Thyroid gland (tissue), 4 donors: Measurements from ENCODE around the gene USP3. TPM values are rescaled to one million over a fixed set of nuclear protein-coding genes. Genes with fewer than 3 reads are reported as not detected.

Experiments used
- DNase-seq, 2 donors: peaks; one replicate each; pipeline ENCODE4 v3.0.0-alpha.2; 2019
- H3K27ac ChIP-seq, 3 donors: fragments of 200-600 bp; sonication (generic); 1 replicate in 2 of 3; 2 replicates in 1 of 3; pipeline ENCODE4 v1.5.1; 2016 to 2019; ENCODE audit warnings: mild to moderate bottlenecking in 1 of 3, moderate library complexity in 1 of 3
- H3K27me3 ChIP-seq: fragments of 200-600 bp; sonication (generic); one replicate; pipeline ENCODE4 v1.5.1; 2019
- H3K36me3 ChIP-seq, 2 donors: fragments of 200-600 bp; sonication (generic); one replicate each; pipeline ENCODE4 v1.5.1; 2016 to 2019
- H3K4me1 ChIP-seq, 2 donors: fragments of 200-600 bp; sonication (generic); one replicate each; pipeline ENCODE4 v1.5.1; 2017 to 2019
- H3K4me3 ChIP-seq, 3 donors: fragments of 200-600 bp; sonication (generic); replicated peaks in 1 of 3; 1 replicate in 2 of 3; 2 replicates in 1 of 3; pipeline ENCODE4 v1.5.1; 2016; ENCODE audit warnings: mild to moderate bottlenecking in 1 of 3
- H3K9me3 ChIP-seq: fragments of 200-600 bp; sonication (generic); one replicate; pipeline ENCODE4 v1.5.1; 2017
- POLR2A ChIP-seq, 2 donors: fragments of 450-650 bp; IDR thresholded peaks; one replicate each; pipeline ENCODE4 v1.6.1; 2017; ENCODE audit warnings: antibody characterized with exemption in 2 of 2, mild to moderate bottlenecking in 2 of 2, moderate library complexity in 1 of 2
- WGBS, 2 donors: methylation state at CpG; one replicate each; pipeline ENCODE4 v1.1.5; 2017; 5-methylcytosine and 5-hydroxymethylcytosine counted together
- intact Hi-C: fragments of 100-400 bp; cut with DNase I; formaldehyde crosslinking; loops from one replicate; pipeline ENCODE4 v1.15.1; 2023
- total RNA-seq, 4 donors: library from RNA; depleted of rRNA; stranded (reverse); fragments of >200 nt; gene quantifications; one replicate each; pipeline ENCODE4 v1.2.3, GENCODE V29; 2016
- TF ChIP-seq, protein P1 (sequence below), 6 experiments: fragments of 200-600 bp in 3 of 6; fragments of 450-650 bp in 3 of 6; sonication (generic) in 3 of 6; IDR thresholded peaks; one replicate each; pipeline ENCODE4 v1.5.1; 2016 to 2019; ENCODE audit warnings: antibody characterized with exemption in 6 of 6, mild to moderate bottlenecking in 2 of 6, inconsistent platforms in 1 of 6, moderate library complexity in 1 of 6

The USP3 gene
- total RNA-seq, 4 donors from 2014 or later = 42.9 to 82.2 (median 53.7) TPM

DNA sequence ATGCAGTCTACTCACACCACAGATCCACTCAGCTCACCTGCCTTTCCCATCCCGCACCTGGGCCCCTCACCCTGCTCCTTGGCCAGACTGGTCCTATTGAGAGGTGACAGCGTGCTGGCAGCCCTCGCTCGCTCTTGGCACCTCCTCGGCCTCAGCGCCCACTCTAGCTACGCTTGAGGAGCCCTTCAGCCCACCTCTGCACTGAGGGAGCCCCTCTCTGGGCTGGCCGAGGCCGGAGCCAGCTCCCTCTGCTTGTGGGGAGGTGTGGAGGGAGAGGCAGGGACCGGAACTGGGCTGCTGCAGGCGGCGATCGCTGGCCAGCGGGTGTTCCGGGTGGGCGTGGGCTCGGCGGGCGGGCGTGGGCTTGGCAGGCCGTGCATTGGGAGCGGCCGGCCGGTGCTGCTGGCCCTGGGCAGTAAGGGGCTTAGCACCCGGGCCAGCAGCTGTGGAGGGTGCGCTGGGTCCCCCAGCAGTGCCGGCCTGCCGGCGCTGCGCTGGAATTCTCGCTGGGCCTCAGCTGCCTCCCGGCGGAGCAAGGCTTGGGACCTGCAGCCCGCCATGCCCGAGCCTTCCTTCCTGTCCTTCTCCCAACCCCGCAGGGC lies 45.5 kb upstream of the USP3 start:
- no peak for DNase-seq
- Histone ChIP-seq H3K9me3 (no peaks in the 10 kb centered on the region), H3K27me3 (no peaks in the 10 kb centered on the region), H3K36me3 (no peaks in the 10 kb centered on the region), H3K4me1 (peaks cover 0 to 5% of the 10 kb centered on the region in 2 donors), H3K4me3 (no peak overlapping the region), H3K27ac (no peak overlapping the region)
- intact Hi-C loops = no loop called here
- 90 to 91% methylated on average over 26 to 33 of the region's 36 CpGs for WGBS, 2 donors
- no peak for TF ChIP-seq POLR2A (IDR thresholded peaks at IDR 0.05)
- TF ChIP-seq, protein P1, sequence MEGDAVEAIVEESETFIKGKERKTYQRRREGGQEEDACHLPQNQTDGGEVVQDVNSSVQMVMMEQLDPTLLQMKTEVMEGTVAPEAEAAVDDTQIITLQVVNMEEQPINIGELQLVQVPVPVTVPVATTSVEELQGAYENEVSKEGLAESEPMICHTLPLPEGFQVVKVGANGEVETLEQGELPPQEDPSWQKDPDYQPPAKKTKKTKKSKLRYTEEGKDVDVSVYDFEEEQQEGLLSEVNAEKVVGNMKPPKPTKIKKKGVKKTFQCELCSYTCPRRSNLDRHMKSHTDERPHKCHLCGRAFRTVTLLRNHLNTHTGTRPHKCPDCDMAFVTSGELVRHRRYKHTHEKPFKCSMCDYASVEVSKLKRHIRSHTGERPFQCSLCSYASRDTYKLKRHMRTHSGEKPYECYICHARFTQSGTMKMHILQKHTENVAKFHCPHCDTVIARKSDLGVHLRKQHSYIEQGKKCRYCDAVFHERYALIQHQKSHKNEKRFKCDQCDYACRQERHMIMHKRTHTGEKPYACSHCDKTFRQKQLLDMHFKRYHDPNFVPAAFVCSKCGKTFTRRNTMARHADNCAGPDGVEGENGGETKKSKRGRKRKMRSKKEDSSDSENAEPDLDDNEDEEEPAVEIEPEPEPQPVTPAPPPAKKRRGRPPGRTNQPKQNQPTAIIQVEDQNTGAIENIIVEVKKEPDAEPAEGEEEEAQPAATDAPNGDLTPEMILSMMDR (IDR thresholded peaks at IDR 0.05) = no peak

- Histone ChIP-seq H3K4me3 (no peak overlapping the region), H3K4me1 (peaks cover 0 to 5% of the 10 kb centered on the region in 2 donors), H3K9me3 (no peaks in the 10 kb centered on the region), H3K36me3 (no peaks in the 10 kb centered on the region), H3K27me3 (no peaks in the 10 kb centered on the region), H3K27ac (no peak overlapping the region)
- no peak for DNase-seq
- WGBS, 2 donors = 89 to 94% methylated on average over 12 to 15 of the region's 15 CpGs
- intact Hi-C loops = loop anchor here (10.0 kb wide), 1 partner anchor 604 kb away; no protein-coding TSS in a partner anchor
- TF ChIP-seq, protein P1 (IDR thresholded peaks at IDR 0.05) = no peak
- TF ChIP-seq POLR2A (IDR thresholded peaks at IDR 0.05) = no peak
Observed at GRCh38 chr15:63460210-63461155, 43.9 kb upstream of the USP3 start.

DNA sequence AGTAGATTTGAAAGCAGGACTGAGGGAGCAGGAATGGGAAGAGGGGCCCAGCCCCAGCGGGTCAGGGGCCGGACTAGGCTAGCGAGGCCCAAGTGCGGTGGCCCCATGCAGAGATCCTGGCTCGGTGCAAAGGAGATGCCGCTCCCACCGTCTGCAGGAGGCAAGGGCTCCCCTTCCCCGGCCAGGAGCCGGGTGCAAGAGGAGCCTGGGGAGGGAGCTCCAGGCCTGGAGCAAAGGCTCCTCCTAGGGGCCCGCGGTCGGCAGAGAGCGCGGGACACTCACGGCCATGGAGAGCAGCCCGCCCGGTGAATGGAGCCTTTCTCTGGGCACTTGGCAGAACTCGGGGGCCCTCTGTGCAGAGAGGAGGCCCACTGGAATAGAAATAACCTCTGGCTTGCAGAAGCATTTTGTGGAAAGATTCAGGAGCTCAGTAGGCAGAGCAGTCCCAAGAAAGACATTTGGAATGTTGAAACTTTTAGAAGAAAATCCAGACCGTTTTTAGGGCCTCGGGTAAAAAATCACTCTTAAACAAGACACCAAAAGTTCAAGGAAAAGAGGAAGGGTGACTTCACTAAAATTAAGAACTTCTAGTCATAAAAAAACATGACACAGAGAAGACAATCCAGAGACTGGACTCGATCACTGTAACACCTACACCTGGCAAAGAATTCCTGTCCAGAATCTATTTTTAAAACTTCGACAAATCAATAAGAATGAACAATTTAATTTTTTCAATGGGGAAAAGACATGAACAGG lies 43.0 kb upstream of the USP3 start:
- WGBS, 2 donors = 63 to 65% methylated on average over 12 to 18 of the region's 22 CpGs
- H3K27ac ChIP-seq = no peak overlapping the region
- no peaks in the 10 kb centered on the region for H3K36me3 ChIP-seq
- H3K4me3 ChIP-seq = no peak overlapping the region
- no peaks in the 10 kb centered on the region for H3K9me3 ChIP-seq
- peaks cover 0 to 5% of the 10 kb centered on the region in 2 donors for H3K4me1 ChIP-seq
- no peaks in the 10 kb centered on the region for H3K27me3 ChIP-seq
- TF ChIP-seq POLR2A (IDR thresholded peaks at IDR 0.05) = no peak
- TF ChIP-seq, protein P1 (IDR thresholded peaks at IDR 0.05) = no peak
- no peak for DNase-seq
- intact Hi-C loops = loop anchor here (10.0 kb wide), 1 partner anchor 603 kb away; no protein-coding TSS in a partner anchor

DNA sequence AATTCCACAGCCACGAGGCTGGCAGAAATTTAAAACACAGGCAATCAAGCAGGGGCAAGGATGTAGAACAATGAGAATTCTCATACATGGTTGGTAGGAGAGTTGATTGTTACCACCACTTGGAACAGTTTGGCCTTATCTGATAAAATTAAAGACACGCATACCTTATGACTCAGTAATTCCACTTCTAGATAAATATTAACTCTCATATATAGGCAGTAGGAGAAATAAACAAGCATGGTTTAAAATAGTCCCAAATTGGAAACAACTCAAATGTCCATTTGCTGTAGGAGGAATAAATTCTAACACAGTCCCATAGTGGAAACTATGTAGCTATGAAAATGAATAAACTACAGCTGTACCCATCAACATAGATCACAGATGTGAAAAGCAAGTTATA lies 42.3 kb upstream of the USP3 start:
- no peak for TF ChIP-seq POLR2A (IDR thresholded peaks at IDR 0.05)
- TF ChIP-seq, protein P1 (IDR thresholded peaks at IDR 0.05) = no peak
- no peaks in the 10 kb centered on the region for H3K9me3 ChIP-seq
- H3K27ac ChIP-seq = no peak overlapping the region
- peaks cover 0 to 5% of the 10 kb centered on the region in 2 donors for H3K4me1 ChIP-seq
- WGBS, 2 donors = 65 to 75% methylated on average over 2 of the region's 2 CpGs
- no peak for DNase-seq
- no peaks in the 10 kb centered on the region for H3K27me3 ChIP-seq
- H3K36me3 ChIP-seq = no peaks in the 10 kb centered on the region
- intact Hi-C loops = loop anchor here (10.0 kb wide), 1 partner anchor 603 kb away; no protein-coding TSS in a partner anchor
- no peak overlapping the region for H3K4me3 ChIP-seq
